Muscle layer of colon (tissue), 2 donors: Measurements from ENCODE around the gene SYNE2.

ENCODE experiments used
- H3K27ac ChIP-seq: one replicate; pipeline ENCODE4 v1.7.0; 2013; ENCODE audit warnings: low read depth, mild to moderate bottlenecking, low read length, moderate library complexity
- H3K27me3 ChIP-seq, 2 donors: one replicate each; pipeline ENCODE4 v1.7.0; 2013; ENCODE audit warnings: low read length in 2 of 2, mild to moderate bottlenecking in 2 of 2; ENCODE audit not compliant: insufficient read depth in 2 of 2, control insufficient read depth in 1 of 2
- H3K36me3 ChIP-seq: one replicate; pipeline ENCODE4 v1.7.0; 2013; ENCODE audit warnings: mild to moderate bottlenecking, low read length; ENCODE audit not compliant: insufficient read depth
- H3K4me1 ChIP-seq: one replicate; pipeline ENCODE4 v1.7.0; 2013; ENCODE audit warnings: mild to moderate bottlenecking, low read length; ENCODE audit not compliant: insufficient read depth
- H3K4me3 ChIP-seq, 2 donors: one replicate each; pipeline ENCODE4 v1.7.0; 2013; ENCODE audit warnings: low read length in 2 of 2, low read depth in 1 of 2, mild to moderate bottlenecking in 1 of 2, moderate library complexity in 1 of 2
- H3K9ac ChIP-seq: one replicate; pipeline ENCODE4 v1.7.0; 2013; ENCODE audit warnings: low read length
- H3K9me3 ChIP-seq: one replicate; pipeline ENCODE4 v1.7.0; 2013; ENCODE audit warnings: mild to moderate bottlenecking, low read length
- donor health status: abdominal sarcoma.
- donor health status: Adenocarcinoma of cecum.

Gene SYNE2

DNA sequence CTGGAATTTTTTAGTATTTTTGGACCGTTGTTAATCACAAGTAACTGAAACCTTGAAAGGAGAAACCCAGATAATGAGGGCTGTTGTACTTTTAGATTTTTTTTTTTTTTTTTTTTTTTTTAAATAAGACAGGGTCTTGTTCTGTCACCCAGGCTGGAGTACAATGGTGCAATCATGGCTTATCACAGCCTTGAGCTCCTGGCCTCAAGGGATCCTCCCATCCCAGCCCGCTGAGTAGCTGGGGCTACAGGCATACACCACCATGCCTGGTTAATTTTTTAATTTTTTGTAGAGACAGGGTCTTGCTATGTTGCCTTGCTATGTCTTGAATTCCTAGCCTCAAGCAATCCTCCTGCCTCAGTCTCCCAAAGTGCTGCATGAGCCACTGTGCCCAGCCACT lies 211.6 kb downstream of the SYNE2 start:
- Histone ChIP-seq H3K27ac (no peak overlapping the region), H3K9me3 (no peaks in the 10 kb centered on the region), H3K9ac (no peak overlapping the region), H3K4me3 (no peak overlapping the region), H3K4me1 (no peaks in the 10 kb centered on the region), H3K27me3 (no peaks in the 10 kb centered on the region), H3K36me3 (no peaks in the 10 kb centered on the region)

DNA sequence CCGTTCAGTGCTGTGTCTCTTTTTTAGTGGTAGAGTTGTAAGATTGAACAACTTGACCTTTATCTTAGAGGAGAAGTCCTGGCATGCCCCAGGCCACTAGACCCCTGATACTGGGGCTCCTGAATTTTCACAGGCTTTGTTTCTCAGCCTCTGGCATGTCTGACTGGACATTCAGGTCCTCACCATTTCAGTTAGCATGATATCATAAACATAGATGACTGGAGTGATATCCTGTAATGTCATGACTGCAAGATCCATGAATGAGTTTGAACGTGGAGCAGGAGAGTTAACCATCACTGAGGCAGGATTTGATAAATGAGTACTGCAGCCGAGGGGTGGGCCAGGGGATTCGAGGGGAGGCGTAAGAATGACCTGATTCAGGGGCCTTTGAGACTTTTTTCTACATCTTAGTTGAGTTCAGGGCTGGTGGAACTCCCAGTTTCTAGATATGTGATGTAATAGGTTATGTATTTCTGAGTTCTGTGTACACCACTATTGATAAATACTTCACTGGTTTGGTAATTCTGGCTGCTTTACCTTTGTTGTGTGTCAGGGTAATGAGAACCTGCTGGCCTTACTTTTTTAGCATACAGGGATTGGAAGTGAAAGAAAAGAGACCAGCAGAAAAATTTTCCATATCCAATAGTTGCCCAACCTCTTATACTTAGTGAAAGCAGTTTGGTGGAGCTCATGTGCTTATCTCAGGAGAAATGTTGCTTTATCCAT lies 217.0 kb downstream of the SYNE2 start:
- no peaks in the 10 kb centered on the region for H3K4me1 ChIP-seq

DNA sequence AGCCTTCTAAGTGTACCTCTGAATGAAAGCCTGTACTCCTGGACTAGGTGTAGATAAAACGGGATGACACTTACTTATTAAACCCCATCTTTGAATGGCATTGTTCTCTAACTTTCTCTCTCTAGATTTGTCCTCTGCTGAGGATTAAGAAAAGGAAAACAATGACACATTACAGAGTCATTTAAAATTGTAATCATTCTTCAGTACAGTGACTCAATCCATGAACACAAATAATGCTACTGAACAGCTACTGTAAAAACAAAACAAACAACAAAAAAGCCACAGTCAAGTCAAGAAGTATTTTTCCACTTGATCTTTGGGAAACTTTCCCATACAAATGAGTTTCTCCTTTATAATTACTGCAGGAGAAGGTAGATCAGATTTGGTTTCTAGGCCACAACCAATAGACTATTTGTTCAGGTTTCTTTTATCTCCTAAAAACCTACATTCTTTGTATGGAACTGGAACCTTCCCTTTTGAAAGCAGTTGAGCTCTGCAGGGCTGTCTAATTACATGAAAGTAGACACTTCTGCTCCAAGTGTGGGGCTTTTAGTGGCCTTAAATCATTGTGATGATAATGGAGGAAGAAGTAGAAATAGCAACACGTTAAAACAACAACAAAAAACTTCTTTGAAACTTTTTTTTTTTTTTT lies 222.3 kb downstream of the SYNE2 start:
- Histone ChIP-seq H3K4me1 (no peaks in the 10 kb centered on the region), H3K27ac (no peak overlapping the region)

More for the DNA sequence above, 217.0 kb downstream of the SYNE2 start:
- H3K36me3 ChIP-seq = no peaks in the 10 kb centered on the region
- no peaks in the 10 kb centered on the region for H3K9me3 ChIP-seq
- H3K4me3 ChIP-seq = no peak overlapping the region
- H3K9ac ChIP-seq = no peak overlapping the region
- H3K27me3 ChIP-seq = no peaks in the 10 kb centered on the region
- no peak overlapping the region for H3K27ac ChIP-seq

DNA sequence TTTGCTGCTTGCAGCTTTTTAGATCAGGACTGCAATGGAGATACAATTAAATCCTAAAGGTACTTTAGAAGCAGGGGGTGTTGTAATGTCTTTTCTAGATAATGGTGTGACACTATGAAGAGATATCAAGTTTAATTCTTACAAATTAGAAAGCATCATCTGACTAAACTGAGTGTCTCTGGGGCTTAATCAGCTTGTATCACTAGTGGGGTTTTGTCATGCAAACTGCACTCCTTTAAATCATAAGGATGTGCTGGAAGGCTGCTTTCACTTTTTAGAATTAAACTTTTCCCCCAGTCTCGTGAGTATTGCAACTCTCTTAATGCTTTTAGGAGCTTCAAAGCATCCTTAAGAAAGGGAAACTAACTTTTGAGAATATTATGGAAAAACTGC lies 222.8 kb downstream of the SYNE2 start:
- no peak overlapping the region for H3K27ac ChIP-seq
- no peaks in the 10 kb centered on the region for H3K27me3 ChIP-seq
- no peak overlapping the region for H3K9ac ChIP-seq
- no peak overlapping the region for H3K4me3 ChIP-seq
- H3K9me3 ChIP-seq = no peaks in the 10 kb centered on the region
- H3K36me3 ChIP-seq = no peaks in the 10 kb centered on the region
- no peaks in the 10 kb centered on the region for H3K4me1 ChIP-seq

More for the DNA sequence above, 222.3 kb downstream of the SYNE2 start:
- no peaks in the 10 kb centered on the region for H3K27me3 ChIP-seq
- H3K9ac ChIP-seq = no peak overlapping the region
- H3K36me3 ChIP-seq = no peaks in the 10 kb centered on the region
- no peaks in the 10 kb centered on the region for H3K9me3 ChIP-seq
- no peak overlapping the region for H3K4me3 ChIP-seq

DNA sequence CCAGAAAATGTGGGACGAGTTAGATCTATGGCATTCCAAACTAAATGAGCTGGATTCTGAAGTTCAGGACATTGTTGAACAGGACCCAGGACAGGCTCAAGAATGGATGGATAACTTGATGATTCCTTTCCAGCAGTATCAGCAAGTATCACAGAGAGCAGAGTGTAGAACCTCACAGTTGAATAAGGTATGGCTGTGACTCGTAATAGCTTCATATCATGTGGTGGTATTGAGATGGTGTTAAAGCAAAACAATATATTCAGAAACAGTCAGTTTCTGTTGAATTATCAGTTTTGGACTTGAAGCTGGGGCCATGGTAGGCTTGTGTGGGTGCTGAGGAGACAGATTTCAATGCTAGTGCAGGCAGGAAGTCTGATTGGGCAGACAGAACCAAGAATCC lies 227.6 kb downstream of the SYNE2 start:
- Histone ChIP-seq H3K9me3 (no peaks in the 10 kb centered on the region), H3K4me3 (no peak overlapping the region), H3K9ac (no peak overlapping the region), H3K4me1 (no peaks in the 10 kb centered on the region), H3K36me3 (peaks cover 10% of the 10 kb centered on the region), H3K27me3 (no peaks in the 10 kb centered on the region), H3K27ac (no peak overlapping the region)

DNA sequence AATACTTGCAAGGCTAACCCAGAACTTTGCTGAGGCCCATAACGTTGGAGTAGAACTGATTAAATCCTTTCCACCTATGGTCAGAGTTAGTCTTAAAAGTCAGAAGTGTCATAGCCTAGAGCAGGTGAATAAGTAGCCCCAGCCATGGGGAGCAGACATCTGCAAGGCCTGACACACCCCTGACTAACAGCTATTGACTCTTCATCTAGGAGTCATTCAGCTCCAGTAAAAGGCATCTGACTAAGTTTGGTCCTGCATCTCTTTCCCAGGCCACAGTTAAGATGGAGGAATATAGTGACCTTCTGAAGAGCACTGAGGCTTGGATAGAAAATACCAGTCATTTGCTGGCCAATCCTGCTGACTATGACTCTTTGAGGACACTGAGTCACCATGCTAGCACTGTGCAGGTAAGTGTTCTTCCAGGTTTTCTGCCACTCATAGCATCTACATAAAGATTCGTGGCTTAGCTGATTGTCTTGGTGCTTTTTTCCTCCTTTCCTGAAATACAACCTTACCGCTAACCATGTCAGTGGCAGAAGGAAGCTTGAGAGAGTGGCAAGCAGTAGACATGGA lies 228.5 kb downstream of the SYNE2 start:
- Histone ChIP-seq H3K27me3 (no peaks in the 10 kb centered on the region), H3K4me3 (no peak overlapping the region), H3K36me3 (peaks cover 10% of the 10 kb centered on the region), H3K9me3 (no peaks in the 10 kb centered on the region), H3K27ac (no peak overlapping the region), H3K4me1 (no peaks in the 10 kb centered on the region), H3K9ac (no peak overlapping the region)

DNA sequence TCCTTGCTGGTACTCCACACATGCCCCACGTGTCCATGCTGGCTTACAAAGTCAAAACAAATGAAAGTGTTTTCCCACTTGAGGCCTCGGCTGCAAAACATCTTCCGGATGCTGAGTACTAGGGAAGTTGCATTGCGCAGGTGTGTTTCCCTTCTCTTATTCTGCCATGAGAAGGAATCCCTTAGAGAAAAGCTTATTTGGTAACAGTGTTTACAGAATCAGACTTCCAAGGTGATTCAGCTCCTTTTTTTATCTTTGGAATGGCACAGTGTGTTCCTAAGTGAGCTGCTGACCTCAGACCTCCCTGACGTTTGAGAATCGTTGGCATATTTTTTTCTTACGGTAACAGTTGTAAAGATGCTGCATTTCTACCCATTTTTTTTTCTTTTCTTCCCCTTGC lies 230.0 kb downstream of the SYNE2 start:
- H3K4me1 ChIP-seq = no peaks in the 10 kb centered on the region
- H3K4me3 ChIP-seq = no peak overlapping the region
- H3K9me3 ChIP-seq = no peaks in the 10 kb centered on the region
- H3K27ac ChIP-seq = no peak overlapping the region
- peaks cover 10% of the 10 kb centered on the region for H3K36me3 ChIP-seq
- no peak overlapping the region for H3K9ac ChIP-seq
- H3K27me3 ChIP-seq = no peaks in the 10 kb centered on the region

DNA sequence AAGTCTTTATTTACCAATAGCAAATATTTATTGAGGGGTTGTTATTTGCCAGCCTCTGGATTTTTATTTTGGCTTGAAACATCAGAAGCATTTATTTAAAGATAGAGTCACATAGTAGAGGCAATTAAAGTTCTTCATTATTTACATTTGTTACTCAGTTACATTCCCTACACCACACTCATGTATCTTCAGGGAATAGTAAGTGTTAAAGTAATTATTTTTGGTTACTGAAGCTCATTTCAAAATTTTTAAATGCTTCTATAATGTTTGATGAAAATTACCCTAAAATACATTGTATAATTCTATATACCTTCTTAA lies 235.8 kb downstream of the SYNE2 start:
- H3K27ac ChIP-seq = no peak overlapping the region
- peaks cover 7% of the 10 kb centered on the region for H3K36me3 ChIP-seq
- H3K9me3 ChIP-seq = no peaks in the 10 kb centered on the region
- no peaks in the 10 kb centered on the region for H3K4me1 ChIP-seq
- no peak overlapping the region for H3K4me3 ChIP-seq
- no peak overlapping the region for H3K9ac ChIP-seq
- no peaks in the 10 kb centered on the region for H3K27me3 ChIP-seq

DNA sequence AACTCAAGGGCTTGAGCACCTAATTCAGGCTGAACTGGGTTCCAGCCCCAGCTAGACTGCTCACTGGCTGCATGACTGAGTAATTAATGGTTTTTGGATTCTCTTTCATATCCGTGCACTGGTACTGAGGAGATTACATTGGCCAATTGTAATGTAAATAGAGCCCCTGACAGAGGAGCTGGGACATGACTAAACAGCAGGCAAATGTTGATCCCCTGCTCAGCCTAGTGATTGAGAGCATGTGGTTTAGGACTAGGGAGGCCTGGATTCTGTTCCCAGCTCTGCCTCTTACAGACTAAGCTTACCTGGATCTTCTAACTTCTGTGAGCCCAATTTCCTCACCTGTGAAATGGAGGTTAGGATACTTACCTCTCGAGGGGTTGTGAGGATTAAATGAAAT lies 237.1 kb downstream of the SYNE2 start:
- H3K36me3 ChIP-seq = peaks cover 4% of the 10 kb centered on the region
- H3K9ac ChIP-seq = no peak overlapping the region
- no peaks in the 10 kb centered on the region for H3K27me3 ChIP-seq
- no peak overlapping the region for H3K4me3 ChIP-seq
- no peak overlapping the region for H3K27ac ChIP-seq
- no peaks in the 10 kb centered on the region for H3K4me1 ChIP-seq
- H3K9me3 ChIP-seq = no peaks in the 10 kb centered on the region

DNA sequence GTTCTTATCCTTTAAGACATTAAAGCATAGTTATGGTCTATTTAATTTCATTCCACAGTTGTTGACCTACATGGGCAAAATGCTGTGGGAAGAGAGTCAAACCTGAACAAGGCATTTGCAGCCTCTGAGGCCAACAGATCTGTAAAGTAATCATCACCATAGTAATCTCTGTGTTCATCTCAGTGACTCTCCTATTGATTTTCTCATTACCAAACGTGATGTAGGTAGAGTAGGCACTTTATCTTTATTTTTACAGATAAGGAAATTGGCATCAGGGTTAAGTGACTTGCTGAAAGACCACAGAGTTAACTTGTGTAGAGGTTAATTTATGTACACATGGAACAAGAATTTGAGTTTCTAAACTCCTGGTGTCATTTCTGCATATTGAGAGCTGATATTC lies 238.4 kb downstream of the SYNE2 start:
- Histone ChIP-seq H3K27ac (no peak overlapping the region), H3K9me3 (no peaks in the 10 kb centered on the region), H3K36me3 (peaks cover 4% of the 10 kb centered on the region), H3K9ac (no peak overlapping the region), H3K4me3 (no peak overlapping the region), H3K4me1 (no peaks in the 10 kb centered on the region), H3K27me3 (no peaks in the 10 kb centered on the region)

DNA sequence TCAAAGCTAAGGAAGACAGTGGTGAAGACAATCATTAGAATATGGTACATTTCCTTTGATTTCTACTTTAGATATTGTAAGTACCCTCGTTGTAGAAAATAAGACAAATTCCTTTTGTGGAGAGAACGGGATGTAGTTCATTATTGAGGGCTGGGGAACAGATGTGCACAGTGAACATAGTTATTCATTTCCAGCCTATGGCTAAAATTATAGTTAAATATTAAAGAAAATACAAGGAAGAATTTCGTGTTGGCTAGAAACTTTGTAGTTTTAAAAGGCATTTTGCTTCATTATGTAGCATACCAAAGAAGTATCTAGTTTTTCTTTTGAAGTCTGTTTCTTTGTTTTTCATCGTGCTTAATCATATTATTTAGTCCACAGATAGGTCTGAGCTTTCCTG lies 239.5 kb downstream of the SYNE2 start:
- Histone ChIP-seq H3K4me3 (no peak overlapping the region), H3K27ac (no peak overlapping the region), H3K9me3 (no peaks in the 10 kb centered on the region), H3K27me3 (no peaks in the 10 kb centered on the region), H3K36me3 (peaks cover 4% of the 10 kb centered on the region), H3K9ac (no peak overlapping the region), H3K4me1 (no peaks in the 10 kb centered on the region)

DNA sequence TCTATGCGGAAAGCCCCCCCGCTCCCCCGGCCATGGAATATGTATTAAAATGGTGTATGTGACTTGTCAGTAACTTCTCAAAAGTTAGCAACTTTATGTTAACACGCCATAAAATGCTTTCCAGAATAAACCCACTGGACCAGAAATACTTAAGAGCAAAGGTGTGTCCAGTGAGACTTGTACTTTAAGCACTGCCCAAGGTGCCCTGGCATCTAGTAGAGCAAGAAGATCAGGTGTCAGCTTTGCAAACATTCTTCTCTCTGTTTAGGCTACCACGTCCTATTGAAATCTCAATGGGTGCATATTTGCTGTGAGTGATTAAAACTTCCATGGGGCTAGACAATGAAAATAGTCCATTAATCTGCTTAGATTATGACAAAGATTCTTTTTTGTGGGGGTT lies 240.1 kb downstream of the SYNE2 start:
- H3K27me3 ChIP-seq = no peaks in the 10 kb centered on the region
- H3K4me3 ChIP-seq = no peak overlapping the region
- no peaks in the 10 kb centered on the region for H3K4me1 ChIP-seq
- H3K27ac ChIP-seq = no peak overlapping the region
- peaks cover 4% of the 10 kb centered on the region for H3K36me3 ChIP-seq
- no peaks in the 10 kb centered on the region for H3K9me3 ChIP-seq
- no peak overlapping the region for H3K9ac ChIP-seq
